GM12873 (cell line): ENCODE results near the gene SMIM31.

Experiments
- CTCF ChIP-seq: IDR thresholded peaks from 2 replicates; pipeline ENCODE4 v1.5.1; 2012; ENCODE audit warnings: low read depth, mild to moderate bottlenecking, moderate library complexity, low read length, control low read depth; ENCODE audit not compliant: insufficient read depth; ENCODE audit errors: missing control alignments

The SMIM31 gene

GRCh38 chr4:164765833-164766232, 11.9 kb downstream of the SMIM31 start:
- TF ChIP-seq CTCF: no peak

GRCh38 chr4:164768516-164768915, 14.6 kb downstream of the SMIM31 start:
- peak; percentile 42 for TF ChIP-seq CTCF

- no peak for TF ChIP-seq CTCF
Observed at GRCh38 chr4:164770010-164770724, 16.2 kb downstream of the SMIM31 start.

- TF ChIP-seq CTCF: no peak
Observed at GRCh38 chr4:164771088-164771487, 17.2 kb downstream of the SMIM31 start.

- TF ChIP-seq CTCF: no peak
Observed at GRCh38 chr4:164772076-164772475, 18.1 kb downstream of the SMIM31 start.

GRCh38 chr4:164779080-164779479, 25.1 kb downstream of the SMIM31 start:
- TF ChIP-seq CTCF: no peak

GRCh38 chr4:164779811-164780216, 25.9 kb downstream of the SMIM31 start:
- TF ChIP-seq CTCF: peak; percentile 97
